Natural killer cell treated with Interleukin-12 subunit alpha and Interleukin-12 subunit beta and Interleukin-15 and Interleukin-18, amount 100 ng/mL, for 72 hours (primary cell): ENCODE data around the gene VTI1B. TPM values are rescaled to one million over a fixed set of nuclear protein-coding genes. Genes with fewer than 3 reads are reported as not detected.
"Not testable (repeated sequence)": the region's sequence is repeated elsewhere in the genome, so short reads cannot be mapped to it uniquely, and the experiment has no call there.

Experiments
- ATAC-seq, 2 donors: fragments of 150-1000 bp; cut with Tn5 transposase in 1 of 2; sonication (Bioruptor Pico), chemical (Tn5 transposase) in 1 of 2; 2 replicates each; pipeline ENCODE4 v1.10.0; 2021
- DNase-seq: peaks from one replicate; pipeline ENCODE4 v3.0.0; 2022; ENCODE audit warnings: low spot score
- H3K27ac Mint-ChIP-seq, 2 donors: 1 replicate in 1 of 2; 2 replicates in 1 of 2; pipeline ENCODE4 v1.8.0; 2022; ENCODE audit warnings: mixed read lengths in 2 of 2, mild to moderate bottlenecking in 1 of 2, moderate library complexity in 1 of 2
- H3K27me3 Mint-ChIP-seq, 2 donors: 1 replicate in 1 of 2; 2 replicates in 1 of 2; pipeline ENCODE4 v1.8.0; 2022; ENCODE audit warnings: mixed read lengths in 2 of 2
- H3K36me3 Mint-ChIP-seq: one replicate; pipeline ENCODE4 v1.8.0; 2022; ENCODE audit warnings: mixed read lengths
- H3K4me1 Mint-ChIP-seq, 2 donors: 1 replicate in 1 of 2; 2 replicates in 1 of 2; pipeline ENCODE4 v1.8.0; 2022; ENCODE audit warnings: low read depth in 2 of 2, mixed read lengths in 2 of 2, mild to moderate bottlenecking in 1 of 2
- H3K4me3 Mint-ChIP-seq: one replicate; pipeline ENCODE4 v1.8.0; 2022; ENCODE audit warnings: mixed read lengths
- H3K9me3 Mint-ChIP-seq: 2 replicates; pipeline ENCODE4 v1.8.0; 2022; ENCODE audit warnings: mixed read lengths
- total RNA-seq, 2 donors: library from RNA; stranded (reverse); gene quantifications; one replicate each; pipeline ENCODE4 v1.2.3, GENCODE V29; 2022

VTI1B gene
- total RNA-seq, 2 donors from 2014 or later: 73.5 to 76.6 TPM

DNA sequence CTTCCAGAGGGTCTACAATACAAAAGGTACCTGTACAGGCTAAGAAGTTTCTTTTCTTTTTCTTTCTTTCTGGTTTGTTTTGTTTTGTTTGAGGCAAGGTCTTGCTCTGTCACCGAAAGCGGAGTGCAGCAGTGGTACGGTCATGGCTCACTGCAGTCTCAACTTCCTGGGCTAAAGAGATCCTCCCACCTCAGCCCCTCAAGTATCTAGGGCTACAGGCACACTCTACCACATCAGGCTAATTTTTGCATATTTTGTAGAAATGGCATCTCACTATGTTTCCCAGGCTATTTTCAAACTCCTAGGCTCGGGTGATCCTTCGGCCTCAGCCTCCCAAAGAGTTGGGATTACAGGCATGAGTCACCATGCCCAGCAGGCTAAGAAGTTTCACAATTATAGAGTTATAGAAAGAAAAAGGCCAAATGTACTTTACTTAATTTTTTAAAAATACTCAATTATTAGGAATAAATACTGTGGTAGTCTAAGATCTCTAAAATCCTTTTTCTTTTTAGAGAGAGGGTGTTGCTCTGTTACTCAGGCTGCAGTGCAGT lies 71.4 kb downstream of the VTI1B start:
- Mint-ChIP-seq H3K9me3 (peaks cover 4% of the 10 kb centered on the region), H3K27ac (no peak overlapping the region), H3K27me3 (peaks cover 0 to 3% of the 10 kb centered on the region in 2 donors), H3K36me3 (no peaks in the 10 kb centered on the region), H3K4me1 (peaks cover 17 to 21% of the 10 kb centered on the region in 2 donors), H3K4me3 (no peak overlapping the region)
- no peak for DNase-seq
- no peak for ATAC-seq

DNA sequence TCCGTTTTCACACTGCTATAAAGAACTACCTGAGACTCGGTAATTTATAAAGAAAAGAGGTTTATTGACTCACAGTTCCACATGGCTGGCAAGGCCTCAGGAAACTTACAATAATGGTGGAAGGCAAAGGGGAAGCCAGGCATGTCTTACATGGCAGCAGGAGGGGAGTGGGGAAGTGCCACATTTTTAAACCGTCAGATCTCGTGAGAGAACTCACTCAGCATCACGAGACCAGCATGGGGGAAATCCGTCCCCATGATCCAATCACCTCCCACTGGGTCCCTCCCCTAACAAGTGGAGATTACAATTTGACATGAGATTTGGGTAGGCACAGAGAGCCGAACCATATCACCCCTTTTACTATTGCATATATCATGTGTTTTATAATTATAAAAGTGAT lies 72.4 kb downstream of the VTI1B start:
- Mint-ChIP-seq H3K9me3 (peaks cover 4% of the 10 kb centered on the region), H3K36me3 (no peaks in the 10 kb centered on the region), H3K4me3 (no peak overlapping the region), H3K27me3 (peaks cover 0 to 3% of the 10 kb centered on the region in 2 donors), H3K4me1 (peaks cover 17 to 23% of the 10 kb centered on the region in 2 donors), H3K27ac (no peak overlapping the region)
- DNase-seq (no peak), ATAC-seq (no peak)

DNA sequence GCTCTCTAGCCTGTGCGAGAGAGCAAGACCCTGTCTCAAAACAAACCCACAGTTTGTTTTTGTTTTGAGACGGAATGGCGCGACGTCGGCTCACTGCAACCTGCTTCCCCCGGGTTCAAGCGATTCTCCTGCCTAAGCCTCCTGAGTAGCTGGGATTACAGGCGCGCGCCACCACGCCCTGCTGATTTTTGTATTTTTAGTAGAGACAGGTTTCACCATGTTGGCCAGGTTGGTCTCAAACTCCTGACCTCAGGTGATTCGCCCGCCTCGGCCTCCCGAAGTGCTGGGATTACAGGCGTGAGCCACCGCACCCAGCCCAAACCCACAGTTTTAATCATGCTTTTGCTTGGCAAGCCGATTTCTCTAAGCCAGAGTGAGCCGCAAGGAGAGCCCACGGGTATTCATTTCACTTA lies 73.9 kb downstream of the VTI1B start:
- not testable (repeated sequence) for ATAC-seq, DNase-seq, H3K9me3 Mint-ChIP-seq, H3K27me3 Mint-ChIP-seq, H3K36me3 Mint-ChIP-seq
- H3K27ac Mint-ChIP-seq: peak overlapping the region; percentile 69 to 97
- peaks cover 22 to 23% of the 10 kb centered on the region in 2 donors for H3K4me1 Mint-ChIP-seq
- H3K4me3 Mint-ChIP-seq: peak overlapping the region; percentile 94

DNA sequence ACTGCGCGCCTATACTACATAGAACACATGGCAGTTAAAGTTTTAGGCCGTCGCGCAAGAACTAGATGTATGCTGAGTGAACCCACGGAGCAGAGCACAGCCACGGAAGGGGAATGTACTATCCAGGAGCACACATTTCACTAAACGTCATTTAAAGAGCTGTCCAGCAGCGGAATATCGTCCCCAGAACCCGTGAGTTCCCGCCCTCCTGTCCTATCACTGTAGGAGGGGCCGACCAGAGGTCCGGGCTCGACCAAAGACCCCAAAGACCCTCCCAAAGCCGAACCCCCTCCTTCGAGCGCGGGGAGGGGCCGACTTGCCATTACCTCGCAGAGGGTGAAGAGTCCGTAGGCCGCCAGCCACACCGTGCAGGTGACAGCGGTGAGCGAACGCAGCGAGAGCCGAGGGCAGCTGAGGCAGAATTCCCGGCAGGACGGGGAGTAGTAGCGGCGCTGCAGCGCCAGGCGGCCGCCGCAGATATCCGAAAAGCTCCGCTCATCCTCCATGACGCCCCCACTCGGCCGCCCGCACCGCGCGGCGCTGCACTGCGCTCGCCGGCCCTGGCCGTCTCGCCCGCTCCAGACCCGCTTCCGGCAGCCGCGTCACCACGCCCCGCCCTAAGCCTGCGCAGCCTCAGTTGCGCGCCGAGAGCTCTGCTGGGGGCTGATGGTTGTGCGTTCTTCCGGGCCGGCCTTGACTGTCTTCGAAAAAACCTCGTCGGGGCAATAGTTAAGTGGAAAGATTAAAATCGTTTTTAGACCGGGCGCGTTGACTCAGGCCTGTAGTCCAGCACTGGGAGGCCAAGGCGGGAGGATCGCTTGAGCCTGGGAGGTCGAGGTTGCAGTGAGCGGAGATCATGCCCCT lies 74.5 kb downstream of the VTI1B start, which contains the start of gene PIGH:
Gene PIGH (minus strand): TSS at position 571 of the 864 bp plus-strand sequence. CDS start 65 bp downstream, at position 506.
- Mint-ChIP-seq H3K4me1 (peaks cover 22 to 23% of the 10 kb centered on the region in 2 donors), H3K27ac (peak within 1 kb of the TSS; percentile 69 to 97), H3K9me3 (peaks cover 4% of the 10 kb centered on the region), H3K4me3 (peak within 1 kb of the TSS; percentile 94), H3K27me3 (no peaks in the 10 kb centered on the region), H3K36me3 (no peaks in the 10 kb centered on the region)
- DNase-seq: peak; percentile 94
- peak; percentile 100 for ATAC-seq

Other genes starting within 250 kb of the VTI1B start
- gene TMEM229B, start 185.9 kb downstream of the VTI1B start, total RNA-seq: 10 to 100 TPM in 1 of 2 donors, 1 to 10 TPM in 1; 7.1 to 14.7 TPM
- 1 to 10 TPM; 1.2 to 1.9 TPM for gene PLEKHH1, start 141.3 kb downstream of the VTI1B start, total RNA-seq
- gene PIGH, start 74.4 kb downstream of the VTI1B start, total RNA-seq: 10 to 100 TPM; 30.1 to 37.4 TPM
- gene ARG2, start 54.7 kb downstream of the VTI1B start, total RNA-seq: 1 to 10 TPM; 4.3 to 8.0 TPM
- 10 to 100 TPM; 47.0 to 57.3 TPM for gene RDH11, start 21.1 kb upstream of the VTI1B start, total RNA-seq
- gene RDH12, start 27.3 kb upstream of the VTI1B start, total RNA-seq: not detected
- 10 to 100 TPM; 25.4 to 38.0 TPM for gene ZFYVE26, start 142.0 kb upstream of the VTI1B start, total RNA-seq
- gene RAD51B, start 145.1 kb upstream of the VTI1B start, total RNA-seq: 10 to 100 TPM; 31.1 to 67.3 TPM